Gastroesophageal sphincter (tissue), 3 donors: Measurements from ENCODE around the gene SV2C.

ENCODE experiments used
- CTCF ChIP-seq, 4 experiments: fragments of 200-600 bp in 2 of 4; fragments of 450-650 bp in 2 of 4; sonication (generic) in 1 of 4; IDR thresholded peaks; one replicate each; pipeline ENCODE4 v1.5.1; 2017 to 2019; ENCODE audit warnings: antibody characterized with exemption in 4 of 4, mild to moderate bottlenecking in 2 of 4, moderate library complexity in 2 of 4
- EP300 ChIP-seq: sonication (generic); formaldehyde crosslinking; IDR thresholded peaks from one replicate; pipeline ENCODE4 v1.6.1; 2017; ENCODE audit warnings: antibody characterized with exemption, mild to moderate bottlenecking
- POLR2A ChIP-seq, 2 donors: fragments of 450-650 bp; IDR thresholded peaks; one replicate each; pipeline ENCODE4 v1.6.1; 2017; ENCODE audit warnings: antibody characterized with exemption in 2 of 2, mild to moderate bottlenecking in 2 of 2, moderate library complexity in 1 of 2
- POLR2AphosphoS5 ChIP-seq: sonication (generic); formaldehyde crosslinking; IDR thresholded peaks from one replicate; pipeline ENCODE4 v1.6.1; 2017; ENCODE audit warnings: antibody characterized with exemption

- TF ChIP-seq EP300 (no peak), CTCF (IDR thresholded peaks at IDR 0.05) (no peak), POLR2A (IDR thresholded peaks at IDR 0.05) (no peak), POLR2AphosphoS5 (no peak)
Measured at GRCh38 chr5:76264681-76265080, 181.5 kb downstream of the SV2C start.
